ENCODE measurements around the gene MT2A. TPM values are rescaled to one million over a fixed set of nuclear protein-coding genes. Genes with fewer than 3 reads are reported as not detected.

The MT2A gene
- total and polyA plus RNA-seq, 3 donors from 2014 or later: 20.1 to 77.1 (median 30.7) TPM

DNA sequence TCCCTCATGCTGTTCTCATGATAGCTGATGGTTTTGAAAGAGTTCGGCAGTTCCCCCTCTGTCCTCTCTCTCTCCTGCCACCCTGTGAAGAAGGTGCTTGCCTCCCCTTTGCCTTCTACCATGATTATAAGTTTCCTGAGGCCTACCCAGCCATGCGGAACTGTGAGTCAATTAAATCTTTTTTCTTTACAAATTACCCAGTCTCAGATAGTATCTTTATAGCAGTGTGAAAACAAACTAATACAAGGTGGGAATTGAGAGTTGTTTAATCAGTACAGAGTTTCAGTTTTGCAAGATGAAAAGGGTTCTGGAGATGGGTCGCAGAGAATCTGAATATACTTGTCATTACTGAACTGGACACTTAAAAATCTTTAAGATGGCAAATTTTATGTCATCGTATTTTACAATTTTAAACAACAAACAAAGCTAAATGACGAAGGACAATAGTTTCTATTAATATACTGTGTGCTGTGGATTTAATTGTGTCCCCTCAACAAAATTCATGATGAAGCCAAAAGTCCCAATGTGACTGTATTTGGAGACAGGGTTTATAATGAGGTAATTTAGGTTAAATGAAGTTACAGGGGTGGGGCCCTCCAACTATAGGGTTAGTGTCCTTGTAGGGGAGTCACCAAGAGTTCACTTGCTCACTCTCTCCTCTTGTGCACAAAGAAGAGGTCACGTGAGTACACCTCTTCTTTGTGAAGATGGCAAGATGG lies 14.7 kb upstream of the MT2A start:
- intact Hi-C loops (cut with DNase I; ENCODE audit: low total_unique reads): no loop called here
- 81 to 97% methylated on average over 6 of the region's 6 CpGs for WGBS, 2 donors

DNA sequence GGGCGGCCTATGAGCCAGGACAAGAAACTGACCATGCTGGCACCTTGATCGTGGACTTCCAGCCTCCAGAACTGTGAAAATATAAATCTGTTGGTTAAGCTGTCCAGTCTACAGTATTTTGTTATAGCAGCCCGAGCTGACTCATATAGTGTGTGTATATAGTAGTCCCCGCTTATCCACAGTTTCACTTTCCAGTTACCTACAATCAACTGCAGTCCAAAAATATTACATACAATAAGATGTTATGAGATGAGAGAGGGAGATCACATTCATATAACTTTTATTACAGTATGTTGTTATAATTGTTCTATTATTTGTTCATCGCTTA lies 14.1 kb upstream of the MT2A start:
- intact Hi-C loops (cut with DNase I; ENCODE audit: low total_unique reads): no loop called here
- 91 to 97% methylated on average over 5 of the region's 5 CpGs for WGBS, 2 donors

More for the DNA sequence above, 14.7 kb upstream of the MT2A start:
- TF ChIP-seq, protein P1, sequence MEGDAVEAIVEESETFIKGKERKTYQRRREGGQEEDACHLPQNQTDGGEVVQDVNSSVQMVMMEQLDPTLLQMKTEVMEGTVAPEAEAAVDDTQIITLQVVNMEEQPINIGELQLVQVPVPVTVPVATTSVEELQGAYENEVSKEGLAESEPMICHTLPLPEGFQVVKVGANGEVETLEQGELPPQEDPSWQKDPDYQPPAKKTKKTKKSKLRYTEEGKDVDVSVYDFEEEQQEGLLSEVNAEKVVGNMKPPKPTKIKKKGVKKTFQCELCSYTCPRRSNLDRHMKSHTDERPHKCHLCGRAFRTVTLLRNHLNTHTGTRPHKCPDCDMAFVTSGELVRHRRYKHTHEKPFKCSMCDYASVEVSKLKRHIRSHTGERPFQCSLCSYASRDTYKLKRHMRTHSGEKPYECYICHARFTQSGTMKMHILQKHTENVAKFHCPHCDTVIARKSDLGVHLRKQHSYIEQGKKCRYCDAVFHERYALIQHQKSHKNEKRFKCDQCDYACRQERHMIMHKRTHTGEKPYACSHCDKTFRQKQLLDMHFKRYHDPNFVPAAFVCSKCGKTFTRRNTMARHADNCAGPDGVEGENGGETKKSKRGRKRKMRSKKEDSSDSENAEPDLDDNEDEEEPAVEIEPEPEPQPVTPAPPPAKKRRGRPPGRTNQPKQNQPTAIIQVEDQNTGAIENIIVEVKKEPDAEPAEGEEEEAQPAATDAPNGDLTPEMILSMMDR (IDR thresholded peaks at IDR 0.05): no peak
- TF ChIP-seq POLR2A (IDR thresholded peaks at IDR 0.05): no peak
- H3K4me1 ChIP-seq: peaks cover 9% of the 10 kb centered on the region
- H3K27ac ChIP-seq: no peak overlapping the region
- H3K27me3 ChIP-seq: no peaks in the 10 kb centered on the region
- DNase-seq: no peak
- no peak overlapping the region for H3K4me3 ChIP-seq
- no peaks in the 10 kb centered on the region for H3K9me3 ChIP-seq
- no peaks in the 10 kb centered on the region for H3K36me3 ChIP-seq (ENCODE audit: low read depth, missing control alignments)

DNA sequence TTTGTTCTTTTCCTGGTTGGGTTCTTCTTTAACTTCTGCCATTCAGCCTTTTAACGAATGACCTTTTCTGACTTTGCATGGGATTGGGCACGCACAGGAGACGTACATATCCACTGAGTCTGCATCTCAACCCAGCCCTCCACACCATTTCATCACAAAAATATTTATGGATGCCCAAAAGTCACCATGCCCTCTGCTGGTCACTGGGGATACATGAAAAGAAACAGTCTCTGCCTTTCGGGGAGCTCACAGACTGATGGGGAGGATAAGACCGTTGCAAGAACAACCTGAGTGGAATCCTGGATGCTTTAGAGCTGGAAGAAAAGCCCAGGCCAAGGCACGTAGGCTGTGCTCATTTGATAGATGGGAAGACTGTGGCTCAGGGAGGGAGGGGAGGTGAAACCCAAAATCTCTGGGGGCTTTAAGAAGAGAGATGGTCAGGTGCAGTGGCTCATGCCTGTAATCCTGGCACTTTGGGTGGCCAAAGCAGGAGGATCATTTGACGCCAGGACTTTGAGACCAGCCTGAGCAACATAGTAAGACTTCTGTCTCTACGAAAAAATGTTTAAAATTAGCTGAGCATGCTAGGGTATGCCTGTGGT lies 7.9 kb upstream of the MT2A start:
- DNase-seq: peak; percentile 49
- Histone ChIP-seq H3K9me3 (no peaks in the 10 kb centered on the region), H3K27me3 (no peaks in the 10 kb centered on the region), H3K4me3 (no peak overlapping the region), H3K27ac (no peak overlapping the region), H3K36me3 (ENCODE audit: low read depth, missing control alignments) (no peaks in the 10 kb centered on the region), H3K4me1 (no peaks in the 10 kb centered on the region)
- 54% methylated on average over 8 of the region's 8 CpGs for WGBS, 2 donors
- no peak for TF ChIP-seq POLR2A (IDR thresholded peaks at IDR 0.05)
- TF ChIP-seq, protein P1 (IDR thresholded peaks at IDR 0.05): peak in 2 of 3 experiments; percentile 64 to 66
- intact Hi-C loops (cut with DNase I; ENCODE audit: low total_unique reads): no loop called here

More for the DNA sequence above, 14.1 kb upstream of the MT2A start:
- no peak overlapping the region for H3K4me3 ChIP-seq
- TF ChIP-seq, protein P1 (IDR thresholded peaks at IDR 0.05): no peak
- no peak for TF ChIP-seq POLR2A (IDR thresholded peaks at IDR 0.05)
- H3K4me1 ChIP-seq: peaks cover 9% of the 10 kb centered on the region
- no peaks in the 10 kb centered on the region for H3K36me3 ChIP-seq (ENCODE audit: low read depth, missing control alignments)
- H3K27ac ChIP-seq: no peak overlapping the region
- H3K9me3 ChIP-seq: no peaks in the 10 kb centered on the region
- no peaks in the 10 kb centered on the region for H3K27me3 ChIP-seq
- no peak for DNase-seq

DNA sequence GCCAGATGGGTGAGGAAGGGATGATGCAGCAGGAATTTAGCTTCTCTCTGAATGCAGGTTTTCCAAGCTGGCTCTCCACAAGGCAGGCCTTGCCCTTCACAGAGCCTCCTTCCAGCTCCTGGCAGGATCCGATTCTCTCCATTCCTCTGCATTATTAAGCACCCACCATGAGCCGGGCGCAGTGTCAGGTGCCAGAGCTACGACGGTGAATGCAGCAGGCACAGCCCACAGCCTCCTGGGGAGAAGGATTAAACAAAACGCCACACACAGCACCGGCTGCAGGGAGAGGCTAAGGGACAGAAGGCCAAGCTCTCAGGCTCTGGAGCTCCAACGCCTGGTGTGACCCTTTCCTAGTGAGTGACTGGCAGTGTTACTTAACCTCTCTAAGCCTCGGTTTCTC lies 7.1 kb upstream of the MT2A start:
- no peaks in the 10 kb centered on the region for H3K36me3 ChIP-seq (ENCODE audit: low read depth, missing control alignments)
- H3K27me3 ChIP-seq: no peaks in the 10 kb centered on the region
- intact Hi-C loops (cut with DNase I; ENCODE audit: low total_unique reads): no loop called here
- no peak for DNase-seq
- H3K4me1 ChIP-seq: no peaks in the 10 kb centered on the region
- WGBS, 2 donors: 68 to 77% methylated on average over 9 of the region's 9 CpGs
- TF ChIP-seq, protein P1 (IDR thresholded peaks at IDR 0.05): no peak
- no peak for TF ChIP-seq POLR2A (IDR thresholded peaks at IDR 0.05)
- H3K9me3 ChIP-seq: no peaks in the 10 kb centered on the region
- H3K4me3 ChIP-seq: no peak overlapping the region
- H3K27ac ChIP-seq: no peak overlapping the region

DNA sequence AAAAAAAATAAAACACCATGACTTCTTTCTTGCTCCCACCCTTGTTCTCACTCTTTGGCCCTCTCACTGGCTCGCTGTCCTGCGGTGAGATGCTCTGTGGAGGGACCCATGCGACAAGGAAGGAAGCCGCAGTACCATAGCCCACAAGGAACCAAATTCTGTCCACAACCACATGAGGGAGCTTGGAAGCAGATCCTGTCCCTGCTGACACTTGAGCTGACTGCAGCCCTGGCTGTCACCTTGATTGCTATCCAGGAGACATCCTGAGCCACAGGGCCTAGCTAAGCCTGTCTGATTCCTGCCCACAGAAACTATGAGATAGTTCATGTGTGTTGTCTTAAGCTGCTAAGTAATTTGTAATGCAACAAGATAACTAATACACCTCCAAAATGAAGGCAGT lies 4.8 kb upstream of the MT2A start:
- no peaks in the 10 kb centered on the region for H3K9me3 ChIP-seq
- intact Hi-C loops (cut with DNase I; ENCODE audit: low total_unique reads): no loop called here
- no peak overlapping the region for H3K4me3 ChIP-seq
- DNase-seq: peak; percentile 63
- H3K27ac ChIP-seq: no peak overlapping the region
- no peaks in the 10 kb centered on the region for H3K27me3 ChIP-seq
- no peak for TF ChIP-seq POLR2A (IDR thresholded peaks at IDR 0.05)
- TF ChIP-seq, protein P1 (IDR thresholded peaks at IDR 0.05): peak in 2 of 3 experiments; percentile 34 to 36
- WGBS, 2 donors: 68 to 82% methylated on average over 4 of the region's 4 CpGs
- no peaks in the 10 kb centered on the region for H3K36me3 ChIP-seq (ENCODE audit: low read depth, missing control alignments)
- H3K4me1 ChIP-seq: peaks cover 19% of the 10 kb centered on the region
